Stimulated activated naive CD4-positive, alpha-beta T cell (primary cell): ENCODE measurements around the gene SDF2L1.
"Not testable (repeated sequence)": the region's sequence is repeated elsewhere in the genome, so short reads cannot be mapped to it uniquely, and the experiment has no call there.

Experiments used
- DNase-seq, 6 experiments: peaks; one replicate each; lab custom pipeline; 2025; lab: John Stamatoyannopoulos, UW

SDF2L1 gene

GRCh38 chr22:21641789-21642583 lies at the start of gene SDF2L1:
TSS of gene SDF2L1 (plus strand) at chr22:21642302. CDS start at chr22:21642337, 35 bp downstream.
- peak; percentile 94 to 98 (median 96) for DNase-seq

GRCh38 chr22:21592422-21592821 lies 49.7 kb upstream of the SDF2L1 start:
- no peak for DNase-seq

- no peak for DNase-seq
Measured at GRCh38 chr22:21593406-21594232, 48.5 kb upstream of the SDF2L1 start.

DNA sequence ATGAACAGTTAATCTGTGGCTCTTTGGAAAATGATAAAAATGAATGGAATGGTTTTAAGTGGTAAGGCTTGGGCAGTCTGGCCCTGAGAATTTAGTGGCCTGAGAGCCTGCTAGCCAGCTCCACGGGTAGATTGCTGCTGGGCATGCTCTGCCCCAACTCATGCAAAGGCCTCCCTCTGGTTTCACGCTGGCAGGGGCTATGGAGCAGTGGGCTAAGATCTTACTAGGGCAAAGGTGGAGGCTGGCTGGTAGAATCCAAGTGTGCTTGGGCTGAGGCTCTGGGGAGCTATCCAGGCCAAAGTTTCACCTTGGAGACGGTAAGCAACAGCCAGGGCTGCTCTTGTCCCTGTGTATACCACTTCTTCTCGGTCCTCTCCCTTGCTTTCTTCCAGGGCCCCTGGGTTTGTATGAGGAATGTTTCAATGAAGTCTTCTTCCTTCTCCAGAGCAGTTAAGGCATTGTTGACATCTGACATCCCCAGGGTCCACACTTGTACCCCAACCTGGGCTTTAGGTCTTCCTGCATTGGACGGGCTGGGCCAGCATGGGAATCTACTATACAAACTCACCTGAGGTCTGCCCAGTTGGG lies 47.1 kb upstream of the SDF2L1 start:
- no peak for DNase-seq

DNA sequence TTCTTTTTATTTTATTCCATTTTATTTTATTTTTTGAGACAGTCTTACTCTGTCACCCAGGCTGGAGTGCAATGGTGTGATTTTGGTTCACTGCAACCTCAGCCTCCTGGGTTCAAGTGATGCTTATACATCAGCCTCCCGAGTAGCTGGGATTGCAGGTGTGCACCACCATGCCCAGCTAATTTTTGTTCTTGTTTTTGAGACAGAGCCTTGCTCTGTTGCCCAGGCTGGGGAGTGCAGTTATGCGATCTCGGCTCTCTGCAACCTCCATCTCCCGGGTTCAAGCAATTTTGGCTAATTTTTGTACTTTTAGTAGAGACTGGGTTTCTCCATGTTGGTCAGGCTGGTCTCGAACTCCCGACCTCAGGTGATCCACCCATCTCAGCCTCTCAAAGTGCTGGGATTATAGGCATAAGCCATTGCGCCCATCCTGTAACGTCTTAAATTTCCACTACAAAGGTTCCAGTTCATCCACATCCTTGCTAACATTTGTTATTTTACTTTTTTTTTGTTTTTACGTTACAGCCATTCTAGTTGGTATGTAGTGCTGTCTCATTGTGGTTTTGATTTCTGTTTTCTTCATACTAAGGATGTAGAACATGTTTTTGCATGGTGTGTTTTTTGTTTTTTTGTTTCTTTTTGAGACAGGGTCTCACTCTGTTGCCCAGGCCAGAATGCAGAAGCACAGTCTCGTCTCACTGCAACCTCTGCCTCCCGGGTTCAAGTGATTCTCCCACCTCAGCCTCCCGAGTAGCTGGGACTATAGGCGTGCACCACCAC lies 45.6 kb upstream of the SDF2L1 start:
- DNase-seq: not testable (repeated sequence)

- DNase-seq: no peak
Measured at GRCh38 chr22:21598302-21598701, 43.8 kb upstream of the SDF2L1 start.

GRCh38 chr22:21599053-21599893 lies 42.8 kb upstream of the SDF2L1 start:
- no peak for DNase-seq

DNA sequence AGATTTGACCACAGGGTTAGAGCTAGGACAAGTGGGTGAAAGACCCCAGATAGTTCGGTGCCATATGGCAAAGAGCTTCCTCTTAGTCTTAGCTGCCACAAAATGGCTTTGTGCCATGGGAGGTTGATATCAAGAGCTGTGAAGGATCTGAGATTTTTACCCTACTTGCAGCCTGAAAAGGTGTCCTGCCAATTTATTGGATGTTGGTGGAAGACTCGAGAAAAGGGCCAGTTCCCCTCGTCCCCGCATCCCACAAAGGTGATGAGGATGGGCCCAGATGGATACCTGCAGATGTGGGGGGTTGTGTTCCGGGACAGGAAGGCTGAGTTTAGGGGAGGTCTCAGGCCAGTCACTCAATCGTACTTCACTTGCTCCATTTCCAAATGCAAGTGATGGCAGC lies 39.5 kb upstream of the SDF2L1 start:
- no peak for DNase-seq

- DNase-seq: no peak
Measured at GRCh38 chr22:21603973-21604372, 38.1 kb upstream of the SDF2L1 start.

DNA sequence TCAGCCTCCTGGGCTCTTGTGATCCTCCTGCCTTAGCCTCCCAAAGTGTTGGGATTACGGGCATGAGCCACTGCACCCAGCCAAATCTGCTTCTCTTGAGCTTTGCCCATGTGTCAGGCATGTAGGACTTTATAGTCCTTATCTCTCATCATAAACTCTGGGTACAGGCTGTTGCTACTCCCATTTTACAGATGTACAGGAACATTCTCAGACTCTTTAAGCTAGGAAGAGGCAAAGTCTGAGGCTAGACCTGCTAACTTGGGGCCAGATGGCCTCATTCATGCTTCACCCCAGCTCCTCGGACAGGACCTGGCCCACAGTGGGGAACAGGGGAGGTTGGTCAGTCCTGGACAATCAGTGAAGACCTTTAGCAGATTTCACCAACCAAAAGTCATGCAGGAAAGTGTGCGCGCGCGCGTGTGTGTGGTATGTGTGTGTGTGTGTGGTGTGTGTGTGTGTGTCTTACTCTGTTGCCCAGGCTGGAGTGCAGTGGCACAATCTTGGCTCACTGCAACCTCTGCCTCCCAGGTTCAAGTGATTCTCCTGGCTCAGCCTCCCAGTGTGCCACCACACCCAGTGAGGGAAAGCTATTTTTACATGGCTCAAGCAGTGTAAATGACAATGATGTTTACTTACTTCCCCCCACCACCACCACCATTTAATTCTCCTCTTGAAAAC lies 36.1 kb upstream of the SDF2L1 start:
- DNase-seq: no peak

GRCh38 chr22:21606775-21607174 lies 35.3 kb upstream of the SDF2L1 start:
- no peak for DNase-seq

- DNase-seq: not testable (repeated sequence)
Measured at GRCh38 chr22:21609556-21610157, 32.4 kb upstream of the SDF2L1 start.

- no peak for DNase-seq
Measured at GRCh38 chr22:21611210-21611977, 30.7 kb upstream of the SDF2L1 start.

- DNase-seq: no peak
Measured at GRCh38 chr22:21612858-21613257, 29.2 kb upstream of the SDF2L1 start.

DNA sequence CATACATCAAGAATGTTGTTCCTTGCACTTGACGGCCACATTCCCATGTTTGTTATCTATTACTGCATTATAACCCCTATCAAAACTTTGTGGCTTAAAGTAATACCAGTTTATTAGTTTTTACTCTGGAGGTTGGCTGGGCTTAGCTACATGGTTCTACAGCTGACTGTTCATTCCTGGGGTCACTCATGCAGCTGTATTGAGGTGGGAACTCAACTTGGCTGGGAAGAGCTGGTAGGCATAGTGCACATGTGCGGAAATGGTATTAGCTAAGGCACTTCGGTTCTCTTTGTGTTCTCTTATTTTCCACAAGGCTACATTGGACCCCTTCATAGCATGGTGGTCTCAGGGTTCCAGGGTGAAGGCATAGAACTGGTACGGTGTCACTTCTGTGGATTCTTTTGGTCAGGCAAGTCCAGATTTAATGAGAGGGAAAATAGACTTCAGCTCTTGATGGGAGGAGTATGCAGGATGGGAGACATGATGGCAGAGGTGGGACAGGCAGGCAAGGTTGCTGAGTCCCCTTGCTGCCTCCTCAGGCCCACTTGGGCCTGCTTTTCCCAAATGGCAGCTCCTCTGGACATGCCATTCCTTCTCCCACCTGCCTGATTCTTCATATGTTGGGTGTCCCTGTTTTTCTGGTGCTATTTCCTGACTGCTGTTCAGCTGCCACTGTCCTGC lies 28.4 kb upstream of the SDF2L1 start:
- DNase-seq: no peak

DNA sequence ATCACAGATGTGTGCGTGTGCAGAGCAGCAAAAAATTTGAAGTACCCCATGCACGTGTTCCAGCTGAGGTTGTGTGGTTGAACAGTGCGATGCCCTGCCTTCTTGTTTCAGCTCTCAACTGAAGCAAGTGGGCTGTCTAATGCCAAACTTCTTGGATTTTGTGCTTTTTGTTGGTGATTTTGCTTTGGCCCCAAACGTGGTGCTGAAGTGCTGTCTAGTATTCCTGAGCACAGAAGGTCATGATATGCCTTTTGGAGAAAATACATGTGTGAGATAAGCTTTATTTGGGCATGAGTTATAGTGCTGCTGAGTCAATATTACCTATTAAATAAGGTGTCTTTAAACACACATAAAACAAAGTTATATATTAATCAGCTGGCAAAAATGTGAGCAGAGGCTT lies 26.4 kb upstream of the SDF2L1 start:
- DNase-seq: no peak

- DNase-seq: not testable (repeated sequence)
Measured at GRCh38 chr22:21617337-21617736, 24.8 kb upstream of the SDF2L1 start.

DNA sequence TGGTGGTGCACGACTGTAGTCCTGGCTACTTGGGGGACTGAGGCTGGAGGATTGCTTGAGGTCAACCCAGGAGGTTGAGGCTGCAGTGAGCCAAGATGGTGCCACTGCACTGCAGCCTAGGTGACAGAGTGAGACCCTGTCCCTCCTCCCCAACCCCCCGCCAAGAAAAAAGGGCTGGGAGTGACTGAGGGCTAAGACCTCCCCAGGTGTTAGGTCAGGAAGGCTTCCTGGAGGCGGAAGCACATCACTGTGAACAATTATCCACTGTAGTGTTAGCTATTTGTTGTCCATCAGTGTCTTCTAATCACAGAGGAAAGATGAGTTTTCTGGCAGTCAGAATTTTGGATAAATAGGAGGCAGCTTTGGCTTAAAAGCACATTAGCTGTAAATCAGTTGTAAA lies 21.1 kb upstream of the SDF2L1 start:
- DNase-seq: no peak
